ENCODE data around the gene FILIP1.

The FILIP1 gene

DNA sequence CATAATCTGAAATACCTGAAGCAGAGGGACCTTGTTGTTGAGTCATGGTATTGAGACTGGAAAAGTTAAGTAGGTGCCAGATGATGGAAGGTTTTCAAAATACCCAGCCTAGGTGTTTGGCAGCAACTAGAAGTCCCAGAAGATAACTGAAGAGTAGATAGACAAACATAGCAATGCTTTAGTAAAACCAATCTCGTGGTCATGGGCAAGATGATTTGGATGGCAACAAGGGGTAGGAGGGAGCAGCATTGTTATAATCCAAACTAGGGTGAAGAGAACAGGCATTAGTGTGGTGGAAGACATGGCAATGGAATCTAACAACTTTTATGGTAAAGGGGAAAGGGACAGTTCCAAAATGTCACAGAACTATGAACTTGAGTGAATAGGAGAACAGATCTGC, 2.3 kb downstream of the FILIP1 start:
- no peak for DNase-seq

DNA sequence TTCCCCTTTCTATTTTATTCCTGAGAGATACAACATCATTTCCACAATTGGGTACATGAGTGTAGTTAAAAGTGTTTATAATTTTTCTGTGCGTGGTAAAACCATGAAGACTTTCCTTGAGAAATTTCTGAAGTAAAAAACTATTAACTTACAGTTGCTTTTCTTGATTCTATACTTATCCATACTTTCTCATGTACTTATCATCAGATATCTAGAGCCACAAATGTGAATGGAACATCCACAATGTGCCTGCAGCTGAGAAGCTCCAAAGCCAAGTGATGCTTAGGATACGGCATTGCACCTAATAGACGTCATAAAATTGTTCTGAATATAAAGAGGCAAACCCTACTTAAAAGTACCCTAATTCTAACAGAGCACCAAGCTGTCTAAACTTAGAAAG, 2.9 kb downstream of the FILIP1 start:
- DNase-seq, result no peak

DNA sequence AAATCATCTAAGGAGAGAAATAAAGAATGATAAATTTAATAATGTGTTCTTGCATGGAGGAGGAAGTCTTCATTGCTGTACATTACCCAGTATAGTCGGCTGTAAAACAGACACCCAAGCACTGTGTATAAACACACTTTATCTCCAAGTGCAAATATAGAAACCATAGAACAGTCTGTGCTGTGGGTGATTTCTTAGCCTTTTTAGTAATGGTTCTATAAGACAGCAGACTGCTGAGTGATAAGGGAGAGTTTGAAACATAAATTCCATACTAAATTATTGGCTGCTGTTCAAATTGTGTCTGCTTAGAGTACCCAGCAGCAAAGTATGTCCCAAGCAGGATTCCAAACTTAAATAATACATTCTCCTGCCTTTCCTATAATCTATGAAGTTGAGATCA, 4.6 kb downstream of the FILIP1 start:
- DNase-seq, result no peak

DNA sequence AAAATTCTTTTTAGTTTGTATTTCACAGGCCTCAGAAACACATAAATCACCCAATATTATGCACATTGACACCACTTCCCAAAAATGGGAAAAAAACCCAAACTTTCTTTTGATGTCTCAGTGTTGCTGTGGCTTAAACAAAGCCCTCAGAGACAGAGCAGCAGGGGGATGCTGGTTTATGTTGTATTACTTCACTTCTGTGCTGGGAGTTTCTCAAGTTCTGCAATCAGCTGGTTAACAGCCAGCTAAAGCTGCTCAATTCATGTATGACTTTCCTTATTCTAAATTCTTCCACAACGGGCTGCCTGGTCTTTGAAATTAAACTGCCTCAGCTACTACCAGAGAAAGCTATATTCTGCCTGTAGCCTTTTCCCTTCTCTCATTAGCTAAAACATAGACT, 5.6 kb downstream of the FILIP1 start:
- no peak for DNase-seq

DNA sequence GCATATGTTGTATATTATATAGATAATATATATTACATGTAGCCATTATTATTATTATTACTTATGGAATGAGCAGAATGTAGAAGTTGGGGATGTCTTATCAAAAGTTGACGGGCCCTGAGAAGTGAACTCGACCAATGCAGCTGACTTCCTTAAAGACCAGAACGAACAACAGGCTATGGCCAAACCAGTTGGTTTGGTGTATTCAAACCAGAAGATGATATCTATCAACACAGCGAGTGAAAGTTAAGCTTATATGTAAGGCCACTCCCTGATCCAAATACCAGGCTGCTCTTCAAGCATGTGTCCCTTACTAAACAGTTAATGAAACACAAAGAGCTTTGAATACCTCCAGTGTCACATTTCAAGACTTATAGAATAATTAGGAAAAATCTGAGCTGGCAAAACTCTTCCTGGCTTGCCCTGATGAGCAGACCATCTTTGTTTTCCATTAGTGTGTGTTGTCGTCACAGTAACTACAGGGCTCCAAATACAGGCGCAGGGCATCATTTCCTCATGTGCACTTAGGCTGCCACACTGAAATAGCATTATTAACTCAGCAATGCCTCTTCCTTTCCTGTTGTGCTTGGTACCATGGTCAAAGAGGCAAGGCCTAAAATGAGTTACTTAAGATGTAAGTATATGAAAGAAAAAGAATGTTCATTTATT, 6.6 kb downstream of the FILIP1 start:
- no peak for DNase-seq

DNA sequence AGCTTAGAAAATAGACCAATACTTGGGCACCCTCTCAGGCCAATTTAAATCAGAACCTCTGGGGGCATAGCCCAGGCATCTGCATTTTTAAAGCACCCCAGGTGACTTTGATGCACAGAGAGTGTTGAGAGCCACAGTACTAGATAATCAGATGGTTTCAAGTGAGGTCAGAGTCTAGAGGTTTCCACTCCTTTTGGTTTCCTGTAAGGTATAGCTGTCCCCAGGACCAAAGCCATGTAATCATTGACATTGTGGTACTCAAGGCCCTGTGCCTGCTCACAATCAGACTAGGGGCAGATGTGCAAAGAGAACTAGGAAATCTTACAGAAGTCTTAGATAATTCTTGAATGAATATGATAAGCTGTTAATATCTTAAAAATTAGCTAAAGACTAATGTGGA, 9.1 kb downstream of the FILIP1 start:
- DNase-seq, result no peak

DNA sequence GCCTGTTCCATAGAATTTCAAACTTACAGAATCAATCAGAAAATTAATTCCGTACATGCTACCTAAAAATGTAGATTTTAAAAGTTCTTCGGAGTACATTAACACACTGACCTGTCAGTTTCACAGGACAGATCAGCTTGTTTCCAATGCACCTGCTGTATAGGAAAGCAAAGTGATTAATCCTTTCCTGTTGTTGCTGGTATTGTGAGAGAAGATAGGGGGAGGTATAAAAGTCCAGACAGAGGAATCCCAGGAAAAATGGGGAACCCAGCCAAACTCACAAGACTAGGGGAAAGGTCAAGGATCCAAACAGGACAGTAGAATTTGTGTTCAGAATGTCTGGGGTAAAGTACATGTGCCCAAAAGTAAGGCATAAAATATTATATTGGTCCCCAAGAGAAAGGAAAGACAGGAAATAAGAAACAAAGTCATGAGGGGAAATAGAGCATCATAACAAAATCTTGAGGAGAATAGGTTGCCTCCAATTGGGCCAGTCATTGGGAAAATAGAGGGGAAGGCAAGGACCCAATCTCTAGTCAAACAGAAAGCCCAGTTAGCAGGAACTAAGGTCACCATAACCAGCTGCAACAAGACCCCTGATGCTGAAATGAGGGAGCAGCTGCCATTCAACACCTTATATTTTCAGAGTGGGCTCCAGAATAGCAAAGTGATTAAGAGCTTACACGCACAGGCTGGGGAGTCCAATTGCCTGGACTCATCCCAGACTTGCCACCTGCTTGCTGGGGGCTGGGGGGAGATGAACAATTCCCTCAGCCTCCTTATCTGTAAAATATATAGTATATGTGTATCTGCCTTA, 10.3 kb downstream of the FILIP1 start:
- DNase-seq, result no peak

DNA sequence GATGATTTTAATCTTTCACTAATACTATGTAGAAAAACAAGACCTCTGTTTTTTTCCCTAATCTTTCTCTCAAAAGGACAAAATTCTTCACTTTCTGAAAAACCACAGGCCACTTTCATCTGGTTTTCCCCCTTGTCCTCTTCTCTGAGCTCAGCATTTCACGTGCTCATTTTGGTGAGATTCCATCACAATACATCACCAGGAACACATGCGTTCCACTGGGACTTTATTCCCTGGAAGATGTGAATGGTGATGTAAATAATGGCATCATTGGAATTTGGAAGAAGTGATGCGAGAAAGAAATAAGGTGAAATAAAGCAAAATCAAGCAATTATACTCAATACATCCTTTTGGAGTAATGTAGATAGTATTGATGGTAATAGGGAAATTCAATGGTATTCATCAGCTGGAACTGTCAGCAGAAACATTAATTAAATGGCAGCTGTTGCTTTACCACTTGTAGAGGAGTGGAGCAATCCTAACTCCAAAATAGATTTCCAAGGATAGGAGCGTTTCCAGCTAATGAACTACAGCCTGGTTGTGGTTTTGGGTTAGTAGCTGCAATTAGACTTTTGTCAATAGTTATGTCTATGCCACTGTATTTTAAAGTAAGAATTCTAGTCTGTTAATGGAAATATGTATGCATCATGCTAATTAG, 11.5 kb downstream of the FILIP1 start:
- no peak for DNase-seq

DNA sequence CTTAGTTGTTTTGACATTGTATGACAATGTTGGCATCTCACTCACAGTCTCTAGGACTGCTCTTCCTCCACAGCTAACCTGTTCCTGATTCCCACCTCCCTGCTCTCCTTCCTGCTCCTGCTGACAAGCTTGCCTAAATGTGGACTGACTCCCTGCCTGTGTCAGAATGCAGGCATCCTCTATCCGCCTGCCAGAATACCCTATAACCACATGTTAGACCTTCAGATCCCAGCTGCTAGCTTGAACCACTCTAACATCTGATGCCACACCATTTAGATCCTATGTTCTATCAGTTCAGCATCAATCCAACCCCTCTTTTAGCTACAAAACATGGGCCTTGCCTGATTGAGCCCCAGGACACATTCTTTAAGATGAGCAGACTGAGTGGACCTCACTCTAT, 12.2 kb downstream of the FILIP1 start:
- no peak for DNase-seq

DNA sequence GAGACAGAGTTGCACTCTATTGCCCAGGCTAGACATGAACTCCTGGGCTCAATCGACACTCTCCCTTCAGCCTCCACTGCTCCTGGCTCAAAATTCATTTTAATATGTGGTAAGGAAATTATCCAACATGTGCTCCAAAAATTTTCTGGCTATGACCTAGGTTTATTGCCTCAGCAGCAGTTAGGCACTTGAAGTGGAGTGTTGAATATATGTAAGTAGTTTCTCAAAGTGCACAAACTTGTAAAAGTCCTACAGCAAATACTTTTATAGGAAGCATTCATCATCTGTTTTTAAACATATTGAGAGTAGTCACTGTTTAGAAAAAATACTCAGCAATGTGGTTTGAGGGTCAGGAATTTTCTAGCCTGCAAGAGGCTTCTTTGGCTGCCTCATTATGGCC, 13.2 kb downstream of the FILIP1 start:
- DNase-seq, result no peak

DNA sequence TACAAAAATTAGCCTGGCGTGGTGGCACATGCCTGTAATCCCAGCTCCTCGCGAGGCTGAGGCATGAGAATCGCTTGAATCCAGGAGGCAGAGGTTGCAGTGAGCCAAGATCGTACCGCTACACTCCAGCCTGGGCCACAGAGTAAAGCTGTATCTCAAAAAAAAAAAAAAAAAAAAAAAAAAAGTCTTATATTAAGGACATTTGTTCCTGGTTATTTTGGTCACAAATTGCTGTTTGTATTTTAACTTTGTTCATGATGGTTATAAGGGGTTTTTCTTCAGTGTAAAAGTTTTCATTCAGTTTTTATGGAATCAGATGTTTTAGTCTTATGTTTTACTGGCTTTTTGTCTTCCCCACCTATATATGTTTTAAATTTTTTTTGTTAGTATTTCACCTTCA, 13.9 kb downstream of the FILIP1 start:
- DNase-seq, result no peak

DNA sequence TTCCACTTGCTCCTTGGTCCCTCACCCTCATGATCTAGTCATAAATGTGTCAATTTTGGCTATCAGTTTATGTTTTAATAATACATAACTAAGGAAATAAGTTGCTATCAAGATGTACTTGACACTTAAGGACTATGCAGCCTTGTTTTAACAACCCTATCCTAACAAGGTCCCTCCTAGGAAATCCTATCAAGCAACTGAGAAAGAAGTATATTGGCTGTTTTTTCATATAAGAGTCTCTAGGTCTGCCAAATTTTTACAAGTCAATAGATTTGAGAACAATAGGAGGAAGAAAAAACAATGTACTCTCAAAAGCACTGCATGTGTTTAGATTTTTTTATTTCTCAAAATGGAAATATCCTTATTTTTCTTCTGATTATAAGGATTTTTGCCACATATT, 14.7 kb downstream of the FILIP1 start:
- DNase-seq, result no peak

DNA sequence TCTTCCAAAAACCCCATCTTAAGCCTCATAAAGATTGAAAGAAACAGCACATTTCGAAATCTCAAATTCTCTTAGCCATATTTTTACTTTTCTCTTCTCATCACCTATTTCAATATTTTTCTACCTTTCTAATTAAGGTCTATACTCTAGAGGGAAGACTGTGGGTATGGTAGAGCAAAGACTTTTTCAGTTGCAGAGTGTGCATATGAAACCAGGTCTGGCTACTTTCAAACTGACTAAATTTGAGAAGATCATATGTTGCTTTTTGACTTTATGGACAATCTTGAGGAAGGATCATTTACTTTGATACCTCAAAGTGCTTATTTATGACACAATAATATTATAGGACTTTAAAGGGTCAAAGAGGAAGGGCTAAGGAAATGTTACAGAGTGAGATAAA, 20.7 kb downstream of the FILIP1 start:
- no peak for DNase-seq

DNA sequence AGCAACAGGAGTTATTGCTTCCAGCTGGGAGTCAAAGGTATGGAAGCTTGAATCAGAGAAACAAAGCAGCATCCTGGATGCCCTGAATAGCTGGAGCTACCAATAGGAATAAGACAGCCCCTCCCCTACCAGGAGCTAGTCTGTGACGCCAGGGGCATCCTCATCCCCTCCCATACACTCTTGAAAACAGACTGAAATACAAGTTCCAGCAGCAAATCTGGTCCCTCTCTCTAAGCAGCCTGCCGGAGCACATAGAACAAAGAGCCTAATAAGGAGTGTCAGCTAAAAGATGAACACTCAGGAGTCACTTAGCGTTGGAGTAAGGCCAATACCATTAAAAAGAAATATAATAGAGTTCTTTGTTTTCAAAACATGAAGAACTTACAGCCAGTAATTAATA, 25.6 kb downstream of the FILIP1 start:
- DNase-seq, result no peak

DNA sequence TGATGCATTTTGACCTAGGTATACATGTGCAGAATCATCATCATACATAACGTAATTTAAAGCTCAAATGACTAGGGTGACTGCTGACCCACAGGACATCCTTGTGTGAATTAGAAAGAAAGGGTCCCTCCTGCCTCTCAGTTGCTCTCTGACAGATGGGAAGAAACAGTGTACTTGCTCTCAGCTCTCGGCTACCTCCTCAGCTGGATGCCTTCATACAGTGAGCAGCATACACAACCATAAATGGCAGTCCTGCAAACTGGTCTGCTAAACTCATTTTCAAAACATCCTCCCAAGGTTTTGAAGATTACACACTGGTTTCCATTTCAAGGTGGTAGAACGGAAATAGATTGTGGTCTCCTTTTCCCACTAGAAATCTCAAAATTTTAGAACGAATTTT, 26.3 kb downstream of the FILIP1 start:
- DNase-seq, result no peak

DNA sequence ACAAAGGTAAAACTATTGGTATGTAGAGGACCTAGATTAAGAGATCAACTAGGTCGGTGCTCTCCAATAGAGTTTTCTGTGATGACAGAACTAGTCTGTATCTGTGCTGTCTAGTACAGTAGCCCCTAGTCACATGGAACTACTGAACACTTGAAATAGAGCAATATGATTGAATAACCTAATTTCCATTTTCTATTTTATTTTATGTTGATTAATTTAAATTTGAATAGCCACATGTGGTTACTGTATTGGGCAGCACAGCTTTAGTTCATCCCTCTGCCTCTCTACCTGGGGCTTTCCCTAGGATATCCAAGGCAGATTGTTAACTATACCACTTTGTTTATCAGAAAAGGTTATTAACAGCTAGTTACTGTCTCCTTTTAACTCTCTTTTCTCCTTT, 27.0 kb downstream of the FILIP1 start:
- no peak for DNase-seq

DNA sequence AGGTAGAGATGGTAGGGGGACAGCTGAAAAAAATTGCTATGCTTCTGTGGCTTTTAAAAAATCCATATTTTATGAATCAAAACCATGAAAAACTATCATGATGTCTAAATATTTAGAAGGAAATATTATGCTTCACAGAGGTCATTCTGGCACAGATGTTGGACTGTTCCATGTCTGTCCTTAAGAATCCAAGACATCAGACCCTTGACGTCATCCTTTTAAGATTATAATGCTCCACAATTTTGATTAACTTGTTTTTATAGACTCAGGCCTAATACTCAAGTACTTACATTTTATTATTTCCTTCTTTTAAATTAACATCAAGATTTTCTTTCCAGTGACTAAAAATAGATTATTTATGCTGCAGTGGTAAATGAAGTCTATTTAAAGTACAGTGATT, 29.7 kb downstream of the FILIP1 start:
- DNase-seq, result no peak

DNA sequence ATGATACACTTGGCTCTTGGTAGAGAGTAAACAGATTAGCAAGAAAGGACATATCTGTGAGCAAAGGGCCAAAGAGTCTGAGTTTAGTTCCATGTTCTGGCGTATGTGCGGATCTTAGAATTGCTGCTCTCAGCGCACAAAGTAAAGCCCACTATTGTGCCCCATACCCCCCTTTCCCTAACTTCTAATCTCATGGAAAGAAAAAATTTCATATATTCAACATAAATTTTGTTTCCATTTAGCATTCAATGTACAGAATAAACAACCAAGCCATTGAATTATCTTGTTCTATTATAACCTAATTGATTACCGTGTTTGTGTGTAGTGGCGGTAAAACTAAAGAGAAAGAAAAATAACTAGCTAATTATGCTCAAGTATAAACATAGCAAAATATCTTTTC, 30.5 kb downstream of the FILIP1 start:
- no peak for DNase-seq

DNA sequence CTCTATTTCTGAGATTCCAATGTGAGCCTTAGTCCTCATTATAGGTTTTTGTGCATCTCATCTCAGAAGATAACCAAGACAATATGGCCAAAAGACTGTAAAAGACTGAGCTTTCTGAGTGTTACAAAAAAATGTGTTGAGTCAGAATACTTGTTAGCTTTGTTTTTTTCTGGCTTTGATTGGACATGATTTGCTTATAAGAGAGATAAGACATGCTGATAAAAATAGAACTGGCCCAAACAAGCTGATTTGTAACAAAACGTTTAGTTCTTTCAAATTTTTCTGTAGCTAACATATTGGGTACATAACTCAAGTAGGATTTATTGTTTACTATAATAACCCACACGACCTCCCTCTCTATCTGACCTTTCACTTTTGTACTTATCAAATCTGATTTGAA, 32.9 kb downstream of the FILIP1 start:
- DNase-seq, result no peak

DNA sequence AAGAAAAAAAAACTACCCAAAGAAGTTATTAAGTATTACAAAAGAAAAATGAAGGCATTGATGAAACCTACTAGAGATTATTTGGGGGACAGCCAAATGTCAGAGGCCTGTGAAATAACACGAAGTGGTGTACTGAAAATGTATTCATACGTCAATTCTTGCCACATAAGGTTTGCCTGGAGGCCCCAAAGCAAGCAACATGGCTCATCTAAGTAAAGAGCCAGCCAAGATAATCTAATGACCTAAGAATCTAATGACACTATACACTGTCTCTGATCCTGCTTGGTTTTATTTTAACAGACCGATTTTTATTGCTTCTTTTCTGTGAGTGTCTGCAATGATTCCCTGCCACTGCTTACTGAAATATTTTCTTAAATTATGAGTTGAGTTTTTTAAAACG, 34.7 kb downstream of the FILIP1 start:
- DNase-seq, result no peak

DNA sequence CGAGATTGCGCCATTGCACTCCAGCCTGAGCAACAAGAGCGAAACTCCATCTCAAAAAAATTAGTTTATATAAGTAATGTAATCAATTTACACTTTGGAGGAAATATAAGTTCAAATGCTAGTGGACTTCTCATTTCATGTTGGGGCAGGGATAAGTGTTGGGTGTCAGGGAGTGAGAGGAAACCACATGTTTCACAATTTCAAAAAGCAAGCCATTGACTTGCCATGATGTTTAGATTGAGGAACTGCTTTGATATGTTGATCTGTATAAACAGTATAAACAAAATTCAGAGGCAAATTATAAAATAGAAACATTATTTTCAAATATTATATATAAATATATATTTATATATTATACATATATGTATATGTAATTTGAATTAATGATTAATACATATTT, 42.7 kb downstream of the FILIP1 start:
- no peak for DNase-seq

DNA sequence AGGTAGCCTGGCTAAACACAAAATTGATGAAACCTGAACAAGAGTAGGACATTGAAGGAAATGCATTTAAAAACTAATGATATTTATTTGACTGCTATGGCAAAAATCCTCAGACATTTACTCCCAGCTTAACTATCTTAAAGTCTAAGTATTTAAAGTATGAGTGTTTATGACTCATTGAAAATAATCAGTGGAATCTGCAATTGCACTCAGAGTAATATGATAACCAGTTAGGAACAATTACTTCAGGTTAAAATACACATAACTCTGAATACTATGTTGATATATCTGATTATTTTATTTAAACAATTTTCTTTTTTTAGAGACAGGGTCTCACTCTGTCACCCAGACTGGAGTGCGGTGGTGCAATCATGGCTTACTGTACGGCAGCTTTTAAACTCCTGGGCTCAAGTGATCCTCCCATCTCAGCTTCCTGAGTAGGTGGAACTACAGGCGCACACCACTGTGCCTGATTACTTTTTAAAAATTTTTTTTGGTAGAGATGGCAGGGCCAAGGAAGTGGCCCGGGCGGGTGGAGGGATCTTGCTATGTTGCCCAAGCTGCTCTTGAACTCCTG, 43.9 kb downstream of the FILIP1 start:
- DNase-seq, result peak; percentile 33

DNA sequence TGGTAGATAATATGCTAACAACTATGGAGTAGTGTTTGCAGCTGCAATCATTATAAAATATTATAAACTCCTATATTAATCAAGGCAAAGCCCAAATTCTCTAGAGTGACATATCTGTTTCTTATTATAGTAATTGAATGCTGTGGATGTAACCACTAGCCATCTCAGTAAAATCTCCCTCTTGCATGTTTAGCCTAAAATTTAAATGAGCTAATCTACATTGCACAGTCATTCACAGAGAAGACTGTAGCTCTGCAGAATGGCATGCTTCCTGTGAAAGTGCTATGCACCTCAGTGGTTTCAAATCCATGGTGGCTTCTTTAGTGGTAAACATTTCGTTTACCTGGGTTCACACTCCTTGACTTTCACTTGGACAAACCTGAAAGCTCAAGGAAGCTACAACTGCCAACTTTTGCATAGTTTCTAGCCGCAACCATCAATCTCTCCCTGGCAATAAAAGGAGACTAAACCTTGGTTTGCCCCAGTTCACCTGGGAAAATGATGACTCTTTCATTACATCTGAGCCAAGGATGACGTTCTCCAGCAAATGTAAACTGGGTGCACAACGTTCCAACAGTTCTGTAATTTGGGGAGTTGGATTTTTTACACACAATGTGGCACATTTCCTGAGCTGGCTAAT, 47.2 kb downstream of the FILIP1 start:
- DNase-seq, result no peak

DNA sequence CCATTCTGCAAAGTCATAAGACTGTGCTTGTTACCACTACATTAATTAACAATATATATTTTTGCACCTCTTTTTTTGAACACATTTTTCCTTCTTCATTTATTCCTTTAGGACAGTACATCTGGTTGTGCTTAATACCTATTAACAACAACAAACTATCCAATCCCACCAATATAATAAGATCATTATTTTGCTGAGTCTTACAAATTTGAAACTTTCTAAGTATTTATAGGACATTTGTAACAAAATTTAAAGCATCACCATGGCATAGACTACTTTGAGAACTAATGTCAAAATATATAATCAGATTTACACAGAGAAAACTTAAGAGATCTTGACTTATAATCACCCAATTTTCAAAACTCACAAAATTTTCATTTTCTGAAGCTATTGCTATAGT, 47.9 kb downstream of the FILIP1 start:
- DNase-seq, result no peak
